HepG2 (cell line): ENCODE results near the gene RAP1A. TPM values are rescaled to one million over a fixed set of nuclear protein-coding genes. Genes with fewer than 3 reads are reported as not detected.

Experiments used
- ATAC-seq: fragments of 200-7000 bp; cut with Tn5 transposase; 3 replicates; pipeline ENCODE4 v1.9.1; 2020; ENCODE audit warnings: mild to moderate bottlenecking, moderate library complexity
- BruUV-seq: library from RNA; stranded (reverse); fragments of 400-500 nt; replicated peaks from 2 replicates; lab custom pipeline; 2021; lab: Mats Ljungman, UMichigan
- CTCF ChIA-PET: fragments of 300-600 bp; formaldehyde crosslinking; extraction: SDS; loops from one replicate; lab custom pipeline; 2021; ENCODE audit warnings: low total read pairs, inconsistent platforms, low intra/inter-chr PET ratio; lab: Yijun Ruan, JAX
- POLR2A ChIA-PET: fragments of 350-600 bp; sonication (Branson Sonifier 250); formaldehyde crosslinking; loops from one replicate; lab custom pipeline; 2020; ENCODE audit warnings: antibody characterized with exemption, inconsistent platforms; lab: Yijun Ruan, JAX
- DNase-seq: peaks from one replicate; pipeline ENCODE4 v3.0.0-alpha.2; 2015; ENCODE audit warnings: low spot score
- FAIRE-seq: peaks from 3 replicates; lab custom pipeline; 2011; peaks lifted over from hg19 to GRCh38; lab: Jason Lieb, UNC
- H2AFZ ChIP-seq: one replicate; pipeline ENCODE4 v1.6.1; 2011; ENCODE audit warnings: low read length, inconsistent platforms
- H3K27ac ChIP-seq: fragments of 300-600 bp; 3 replicates; pipeline ENCODE4 v1.8.0; 2011; ENCODE audit warnings: mixed run types, mild to moderate bottlenecking, mixed read lengths, low read length, inconsistent platforms; ENCODE audit not compliant: insufficient read depth; ENCODE audit errors: extremely low read length
- H3K27me3 ChIP-seq, 2 experiments: fragments of 200-600 bp in 1 of 2; 2 replicates in 1 of 2; 3 replicates in 1 of 2; pipeline versions ENCODE4 v1.6.0 to v1.8.0; 2011; ENCODE audit warnings: low read length in 2 of 2, mild to moderate bottlenecking in 2 of 2, moderate library complexity in 2 of 2, inconsistent platforms in 1 of 2; ENCODE audit not compliant: insufficient read depth in 2 of 2, control insufficient read depth in 1 of 2
- H3K36me3 ChIP-seq, 2 experiments: fragments of 200-600 bp in 1 of 2; replicated peaks in 1 of 2; 2 replicates in 1 of 2; 3 replicates in 1 of 2; pipeline versions ENCODE4 v1.5.1 to v1.8.0; 2011; ENCODE audit warnings: low read length in 2 of 2, inconsistent platforms in 1 of 2; ENCODE audit not compliant: insufficient read depth in 2 of 2, control insufficient read depth in 1 of 2
- H3K4me1 ChIP-seq: 2 replicates; pipeline ENCODE4 v1.5.1; 2012; ENCODE audit warnings: low read length, inconsistent platforms; ENCODE audit not compliant: insufficient read depth
- H3K4me2 ChIP-seq: 2 replicates; pipeline ENCODE4 v1.6.0; 2011; ENCODE audit warnings: low read depth, low read length, inconsistent platforms
- H3K4me3 ChIP-seq, 3 experiments: fragments of 200-600 bp in 1 of 3; sonication (generic), shearing (Covaris generic) in 1 of 3; replicated peaks in 1 of 3; 2 replicates each; pipeline ENCODE4 v1.5.1; 2011 to 2016; ENCODE audit warnings: low read length in 3 of 3, inconsistent platforms in 2 of 3, low read depth in 2 of 3, mild to moderate bottlenecking in 2 of 3, control low read depth in 1 of 3, mixed read lengths in 1 of 3; ENCODE audit not compliant: insufficient read depth in 1 of 3
- H3K79me2 ChIP-seq: one replicate; pipeline ENCODE4 v1.6.1; 2011; ENCODE audit warnings: low read length, inconsistent platforms; ENCODE audit not compliant: insufficient read depth
- H3K9ac ChIP-seq: 2 replicates; pipeline ENCODE4 v1.6.0; 2011; ENCODE audit warnings: mild to moderate bottlenecking, low read depth, low read length, inconsistent platforms; ENCODE audit not compliant: insufficient read depth
- H3K9me3 ChIP-seq: 2 replicates; pipeline ENCODE4 v1.5.1; 2012; ENCODE audit warnings: mild to moderate bottlenecking, low read length
- H4K20me1 ChIP-seq: 2 replicates; pipeline ENCODE4 v1.6.0; 2011; ENCODE audit warnings: inconsistent platforms, mild to moderate bottlenecking, low read length, moderate library complexity; ENCODE audit not compliant: insufficient read depth
- GABPA ChIP-seq, 2 experiments: IDR thresholded peaks; 2 replicates each; pipeline ENCODE4 v1.6.1; 2011 to 2016; ENCODE audit warnings: low read depth in 2 of 2, low read length in 1 of 2, missing biosample characterization in 1 of 2, missing genetic modification characterization in 1 of 2
- HES4 ChIP-seq: sonication (generic); formaldehyde crosslinking; IDR thresholded peaks from 2 replicates; pipeline ENCODE4 v1.9.0; 2021; ENCODE audit warnings: mild to moderate bottlenecking, missing genetic modification reagents, borderline replicate concordance
- HNRNPH1 ChIP-seq: fragments of 200-400 bp; formaldehyde crosslinking; optimal IDR thresholded peaks from 2 replicates; pipeline ENCODE3; 2017; ENCODE audit warnings: mild to moderate bottlenecking, low read depth, low read length
- NR2C2 ChIP-seq: sonication (generic); formaldehyde crosslinking; IDR thresholded peaks from 2 replicates; pipeline ENCODE4 v1.4.0; 2020; ENCODE audit warnings: missing genetic modification reagents, mild to moderate bottlenecking, moderate library complexity, borderline replicate concordance
- PHB2 ChIP-seq: fragments of 450-650 bp; IDR thresholded peaks from 2 replicates; pipeline ENCODE4 v1.6.1; 2018; ENCODE audit not compliant: partially characterized antibody
- PPARG ChIP-seq: conservative IDR thresholded peaks from 2 replicates; pipeline ENCODE4 v1.6.1; 2016; ENCODE audit warnings: missing biosample characterization, missing genetic modification reagents
- RFXAP ChIP-seq: sonication (generic); formaldehyde crosslinking; IDR thresholded peaks from 2 replicates; pipeline ENCODE4 v1.4.0; 2020; ENCODE audit warnings: missing genetic modification reagents, borderline replicate concordance
- TBP ChIP-seq: sonication (generic); formaldehyde crosslinking; IDR thresholded peaks from 2 replicates; pipeline ENCODE4 v1.5.0; 2020; ENCODE audit warnings: missing genetic modification reagents
- YEATS2 ChIP-seq: sonication (generic); formaldehyde crosslinking; IDR thresholded peaks from 2 replicates; pipeline ENCODE4 v1.4.0; 2020; ENCODE audit warnings: missing genetic modification reagents, borderline replicate concordance
- ZC3H4 ChIP-seq: sonication (generic); formaldehyde crosslinking; IDR thresholded peaks from 2 replicates; pipeline ENCODE4 v1.4.0; 2020; ENCODE audit warnings: missing genetic modification reagents, borderline replicate concordance
- ZKSCAN5 ChIP-seq: sonication (generic); formaldehyde crosslinking; IDR thresholded peaks from 2 replicates; pipeline ENCODE4 v1.5.1; 2020; ENCODE audit warnings: mild to moderate bottlenecking, missing genetic modification reagents
- ZNF235 ChIP-seq: sonication (generic); formaldehyde crosslinking; IDR thresholded peaks from 2 replicates; pipeline ENCODE4 v1.8.1; 2023; ENCODE audit warnings: mild to moderate bottlenecking, missing genetic modification reagents, borderline replicate concordance
- ZNF292 ChIP-seq: sonication (generic); formaldehyde crosslinking; IDR thresholded peaks from 2 replicates; pipeline ENCODE4 v1.8.1; 2022; ENCODE audit warnings: mild to moderate bottlenecking, low read depth, missing genetic modification reagents, borderline replicate concordance
- ZNF639 ChIP-seq: conservative IDR thresholded peaks from 2 replicates; pipeline ENCODE4 v1.6.1; 2018; ENCODE audit warnings: missing genetic modification reagents
- ZNF678 ChIP-seq: sonication (generic); formaldehyde crosslinking; IDR thresholded peaks from 2 replicates; pipeline ENCODE4 v1.4.0; 2020; ENCODE audit warnings: mild to moderate bottlenecking, missing genetic modification reagents
- WGBS: methylation state at CpG from one replicate; pipeline ENCODE4 v1.1.6; 2017; ENCODE audit warnings: low lambda C conversion rate; 5-methylcytosine and 5-hydroxymethylcytosine counted together
- in situ Hi-C: cut with HindIII; loops from 2 replicates; pipeline ENCODE4 v1.10.0; 2017; ENCODE audit warnings: low pct_unique_long_range_greater_than_20kb; ENCODE audit not compliant: extremely low pct_ligation_motif_present
- intact Hi-C: fragments of 100-400 bp; cut with micrococcal nuclease; formaldehyde crosslinking; loops from one replicate; pipeline ENCODE4 v1.10.0; 2022; ENCODE audit not compliant: unreplicated experiment
- polyA plus RNA-seq, 8 experiments: library from polyadenylated mRNA; depleted of rRNA in 3 of 8; stranded (reverse) in 7 of 8; unstranded in 1 of 8; fragments of >200 nt; fragmentation: Illumina TruSeq in 4 of 8; extraction: Trizol in 4 of 8; gene quantifications; 2 replicates each; pipeline versions ENCODE4 v1.2.1 to v1.2.3, GENCODE V29; 2011 to 2016; ENCODE audit warnings: low read depth in 4 of 8, missing spikeins in 1 of 8, mixed read lengths in 1 of 8; ENCODE audit not compliant: insufficient read depth in 1 of 8
- total RNA-seq, 5 experiments: library from RNA; depleted of rRNA; stranded (reverse); fragments of >200 nt; fragmentation: Illumina TruSeq; extraction: Trizol; gene quantifications; 2 replicates each; pipeline ENCODE4 v1.2.3, GENCODE V29; 2016; ENCODE audit warnings: low read depth in 1 of 5
- TF ChIP-seq, protein P1 (sequence below): sonication (generic); formaldehyde crosslinking; IDR thresholded peaks from 2 replicates; pipeline ENCODE4 v1.4.0; 2020; ENCODE audit warnings: mild to moderate bottlenecking, missing genetic modification reagents
- TF ChIP-seq, protein P2 (sequence below): sonication (generic); formaldehyde crosslinking; IDR thresholded peaks from 2 replicates; pipeline ENCODE4 v1.4.0; 2020; ENCODE audit warnings: missing genetic modification reagents

Gene RAP1A
- total and polyA plus RNA-seq, 2 of the 13 experiments (the other 11 are each of a cell fraction or from before 2014, with no cell fraction given) = 19.0 to 20.7 TPM

- BruUV-seq = no TSS peak
- ChIA-PET POLR2A (interaction anchor here (0.6 to 3.4 kb wide), 5 partner anchors 12 to 220 kb away, joined by 3 to 22 read pairs (median 4); partner anchors contain the start of gene INKA2), CTCF (interaction anchor here (1.9 kb wide), 1 partner anchor 40 kb away, joined by 19 read pairs; no protein-coding TSS in a partner anchor)
- H3K4me3 ChIP-seq = peak within 1 kb of the TSS; percentile 80 to 96 (median 87)
- 1% methylated on average over 37 of the region's 67 CpGs for WGBS
- DNase-seq = peak; percentile 94
- peak within 1 kb of the TSS; percentile 83 for H3K27ac ChIP-seq
- peak; percentile 75 for FAIRE-seq
- H3K27me3 ChIP-seq = no peaks in the 10 kb centered on the region; a peak in 1 of 5 replicates
- H3K36me3 ChIP-seq = peaks cover 0 to 10% of the 10 kb centered on the region in 2 experiments; a peak in 4 of 5 replicates
- peaks cover 23% of the 10 kb centered on the region for H3K79me2 ChIP-seq
- H4K20me1 ChIP-seq = no peaks in the 10 kb centered on the region
- H3K4me1 ChIP-seq = peaks cover 46% of the 10 kb centered on the region
- H3K9ac ChIP-seq = peak within 1 kb of the TSS; percentile 91
- peak; percentile 94 for ATAC-seq
- in situ Hi-C loops = loop anchor here (5.0 kb wide), 1 partner anchor 33 kb away; no protein-coding TSS in a partner anchor
- no peaks in the 10 kb centered on the region for H3K9me3 ChIP-seq
- intact Hi-C loops = loop anchor here (1.0 kb wide), 1 partner anchor 12 kb away; no protein-coding TSS in a partner anchor
- peak within 1 kb of the TSS; percentile 89 for H3K4me2 ChIP-seq
- peak within 1 kb of the TSS; percentile 71 for H2AFZ ChIP-seq
- TF ChIP-seq NR2C2 = peak; percentile 81
- no peak for TF ChIP-seq HNRNPH1
- peak; percentile 60 for TF ChIP-seq ZNF639 (CRISPR knock-in tag)
- no peak for TF ChIP-seq RFXAP (CRISPR knock-in tag)
- no peak for TF ChIP-seq ZNF292 (CRISPR knock-in tag)
- TF ChIP-seq ZC3H4 (CRISPR knock-in tag) = peak; percentile 45; the same call in 1 of the 2 replicates
- TF ChIP-seq ZNF235 (CRISPR knock-in tag) = no peak; the same call in 1 of the 2 replicates
- TF ChIP-seq HES4 (CRISPR knock-in tag) = no peak
- TF ChIP-seq GABPA (IDR thresholded peaks at IDR 0.05; ENCODE audit: low read depth, low read length) = peak; percentile 70
- TF ChIP-seq GABPA (CRISPR knock-in tag; IDR thresholded peaks at IDR 0.05; ENCODE audit: low read depth) = peak; percentile 79
- no peak for TF ChIP-seq PPARG (CRISPR knock-in tag)
- peak; percentile 96 for TF ChIP-seq YEATS2 (CRISPR knock-in tag)
- TF ChIP-seq ZKSCAN5 (CRISPR knock-in tag) = no peak
- TF ChIP-seq, protein P1, sequence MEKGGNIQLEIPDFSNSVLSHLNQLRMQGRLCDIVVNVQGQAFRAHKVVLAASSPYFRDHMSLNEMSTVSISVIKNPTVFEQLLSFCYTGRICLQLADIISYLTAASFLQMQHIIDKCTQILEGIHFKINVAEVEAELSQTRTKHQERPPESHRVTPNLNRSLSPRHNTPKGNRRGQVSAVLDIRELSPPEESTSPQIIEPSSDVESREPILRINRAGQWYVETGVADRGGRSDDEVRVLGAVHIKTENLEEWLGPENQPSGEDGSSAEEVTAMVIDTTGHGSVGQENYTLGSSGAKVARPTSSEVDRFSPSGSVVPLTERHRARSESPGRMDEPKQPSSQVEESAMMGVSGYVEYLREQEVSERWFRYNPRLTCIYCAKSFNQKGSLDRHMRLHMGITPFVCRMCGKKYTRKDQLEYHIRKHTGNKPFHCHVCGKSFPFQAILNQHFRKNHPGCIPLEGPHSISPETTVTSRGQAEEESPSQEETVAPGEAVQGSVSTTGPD (CRISPR knock-in tag) = no peak
- TF ChIP-seq TBP (CRISPR knock-in tag) = no peak
- TF ChIP-seq, protein P2, sequence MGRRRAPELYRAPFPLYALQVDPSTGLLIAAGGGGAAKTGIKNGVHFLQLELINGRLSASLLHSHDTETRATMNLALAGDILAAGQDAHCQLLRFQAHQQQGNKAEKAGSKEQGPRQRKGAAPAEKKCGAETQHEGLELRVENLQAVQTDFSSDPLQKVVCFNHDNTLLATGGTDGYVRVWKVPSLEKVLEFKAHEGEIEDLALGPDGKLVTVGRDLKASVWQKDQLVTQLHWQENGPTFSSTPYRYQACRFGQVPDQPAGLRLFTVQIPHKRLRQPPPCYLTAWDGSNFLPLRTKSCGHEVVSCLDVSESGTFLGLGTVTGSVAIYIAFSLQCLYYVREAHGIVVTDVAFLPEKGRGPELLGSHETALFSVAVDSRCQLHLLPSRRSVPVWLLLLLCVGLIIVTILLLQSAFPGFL = no peak
- no peak for TF ChIP-seq PHB2
- no peak for TF ChIP-seq ZNF678
These were observed 135.9 kb downstream of the RAP1A start, which contains the start of gene DDX20 for GRCh38 chr1:111755331-111756123. DDX20 (plus strand) TSS chr1:111755901; CDS start chr1:111755925, 24 bp downstream.
